Fibroblast of the aortic adventitia (primary cell): ENCODE measurements around the gene IRGM. TPM values are rescaled to one million over a fixed set of nuclear protein-coding genes. Genes with fewer than 3 reads are reported as not detected.
"Not testable (repeated sequence)": the region's sequence is repeated elsewhere in the genome, so short reads cannot be mapped to it uniquely, and the experiment has no call there.

Source experiments
- DNase-seq: peaks from one replicate; pipeline ENCODE4 v3.0.0-alpha.2; 2010; ENCODE audit warnings: low read depth
- H3K4me3 ChIP-seq: 2 replicates; pipeline ENCODE4 v1.5.1; 2011; ENCODE audit warnings: low read depth, mild to moderate bottlenecking, control low read depth, low read length, moderate library complexity
- total RNA-seq: library from RNA; depleted of rRNA; stranded (reverse); fragments of >200 nt; gene quantifications from 2 replicates; pipeline ENCODE4 v1.2.3, GENCODE V29; 2012; ENCODE audit warnings: low replicate concordance
- TF ChIP-seq, protein P1 (sequence below): IDR thresholded peaks from 2 replicates; pipeline ENCODE4 v1.5.1; 2011; ENCODE audit warnings: mild to moderate bottlenecking, low read length, control low read depth, inconsistent platforms; ENCODE audit not compliant: insufficient read depth

Gene IRGM
- total RNA-seq, 1 donor: 0.09 TPM

DNA sequence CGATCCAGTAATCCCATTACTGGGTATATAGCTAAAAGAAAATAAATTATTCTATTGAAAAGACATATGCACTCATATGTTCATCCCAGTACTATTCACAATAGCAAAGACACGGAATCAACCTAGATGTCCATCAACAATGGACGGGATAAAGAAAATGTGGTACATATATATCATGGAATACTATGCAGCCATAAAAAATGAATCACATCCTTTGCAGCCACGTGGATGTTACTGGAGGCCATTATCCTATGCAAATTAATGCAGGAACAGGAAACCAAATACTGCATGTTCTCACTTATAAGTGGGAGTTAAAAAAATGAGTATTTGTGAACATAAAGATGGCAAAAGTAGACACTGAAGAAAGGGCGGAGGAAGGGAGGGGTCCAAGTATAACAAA lies 16.6 kb upstream of the IRGM start:
- DNase-seq: no peak
- no peak overlapping the region for H3K4me3 ChIP-seq
- TF ChIP-seq, protein P1, sequence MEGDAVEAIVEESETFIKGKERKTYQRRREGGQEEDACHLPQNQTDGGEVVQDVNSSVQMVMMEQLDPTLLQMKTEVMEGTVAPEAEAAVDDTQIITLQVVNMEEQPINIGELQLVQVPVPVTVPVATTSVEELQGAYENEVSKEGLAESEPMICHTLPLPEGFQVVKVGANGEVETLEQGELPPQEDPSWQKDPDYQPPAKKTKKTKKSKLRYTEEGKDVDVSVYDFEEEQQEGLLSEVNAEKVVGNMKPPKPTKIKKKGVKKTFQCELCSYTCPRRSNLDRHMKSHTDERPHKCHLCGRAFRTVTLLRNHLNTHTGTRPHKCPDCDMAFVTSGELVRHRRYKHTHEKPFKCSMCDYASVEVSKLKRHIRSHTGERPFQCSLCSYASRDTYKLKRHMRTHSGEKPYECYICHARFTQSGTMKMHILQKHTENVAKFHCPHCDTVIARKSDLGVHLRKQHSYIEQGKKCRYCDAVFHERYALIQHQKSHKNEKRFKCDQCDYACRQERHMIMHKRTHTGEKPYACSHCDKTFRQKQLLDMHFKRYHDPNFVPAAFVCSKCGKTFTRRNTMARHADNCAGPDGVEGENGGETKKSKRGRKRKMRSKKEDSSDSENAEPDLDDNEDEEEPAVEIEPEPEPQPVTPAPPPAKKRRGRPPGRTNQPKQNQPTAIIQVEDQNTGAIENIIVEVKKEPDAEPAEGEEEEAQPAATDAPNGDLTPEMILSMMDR: no peak

GRCh38 chr5:150831821-150832220 lies 14.5 kb upstream of the IRGM start:
- not testable (repeated sequence) for DNase-seq

GRCh38 chr5:150836064-150836463 lies 10.3 kb upstream of the IRGM start:
- TF ChIP-seq, protein P1: no peak
- no peak overlapping the region for H3K4me3 ChIP-seq

More at GRCh38 chr5:150831821-150832220, 14.5 kb upstream of the IRGM start:
- not testable (repeated sequence) for H3K4me3 ChIP-seq

GRCh38 chr5:150836703-150837102 lies 9.6 kb upstream of the IRGM start:
- no peak for DNase-seq
- TF ChIP-seq, protein P1: no peak
- no peak overlapping the region for H3K4me3 ChIP-seq

More at GRCh38 chr5:150836064-150836463, 10.3 kb upstream of the IRGM start:
- no peak for DNase-seq

- H3K4me3 ChIP-seq, DNase-seq: not testable (repeated sequence)
Measured at GRCh38 chr5:150845185-150845859, 999 bp upstream of the IRGM start.

DNA sequence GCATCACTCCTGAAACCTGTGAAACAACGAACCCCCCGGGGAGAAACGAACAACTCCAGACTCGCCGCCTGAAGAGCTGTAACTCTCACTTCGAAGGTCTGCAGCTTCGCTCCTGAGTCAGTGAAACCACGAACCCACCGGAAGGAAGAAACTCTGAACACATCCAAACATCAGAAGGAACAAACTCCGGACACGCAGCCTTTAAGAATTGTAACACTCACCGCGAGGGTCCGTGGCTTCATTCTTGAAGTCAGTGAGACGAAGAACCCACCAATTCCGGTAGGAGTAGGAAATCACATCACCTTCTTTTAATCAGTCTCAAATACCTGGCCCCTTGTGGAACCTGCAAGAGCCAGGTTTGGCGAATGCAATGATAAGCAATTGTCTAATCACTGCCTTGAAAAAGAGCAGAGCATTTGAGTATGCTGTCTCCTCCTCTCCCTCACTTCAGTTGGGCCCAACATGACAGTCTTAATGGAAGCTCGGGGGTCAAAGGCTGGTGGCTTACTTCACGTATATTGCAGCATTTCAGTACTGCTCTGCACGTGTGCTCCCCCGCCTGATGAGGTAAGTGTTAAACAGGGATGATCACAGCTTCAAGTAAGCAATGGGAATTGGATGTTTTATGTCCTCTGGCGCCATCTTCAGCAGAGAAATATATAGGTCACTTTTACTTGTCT lies 473 bp downstream of the IRGM start:
- H3K4me3 ChIP-seq: no peak overlapping the region
- DNase-seq: peak; percentile 92
- TF ChIP-seq, protein P1: peak; percentile 69

- DNase-seq: no peak
- TF ChIP-seq, protein P1: no peak
- no peak overlapping the region for H3K4me3 ChIP-seq
Measured at GRCh38 chr5:150847334-150847695, 994 bp downstream of the IRGM start.

DNA sequence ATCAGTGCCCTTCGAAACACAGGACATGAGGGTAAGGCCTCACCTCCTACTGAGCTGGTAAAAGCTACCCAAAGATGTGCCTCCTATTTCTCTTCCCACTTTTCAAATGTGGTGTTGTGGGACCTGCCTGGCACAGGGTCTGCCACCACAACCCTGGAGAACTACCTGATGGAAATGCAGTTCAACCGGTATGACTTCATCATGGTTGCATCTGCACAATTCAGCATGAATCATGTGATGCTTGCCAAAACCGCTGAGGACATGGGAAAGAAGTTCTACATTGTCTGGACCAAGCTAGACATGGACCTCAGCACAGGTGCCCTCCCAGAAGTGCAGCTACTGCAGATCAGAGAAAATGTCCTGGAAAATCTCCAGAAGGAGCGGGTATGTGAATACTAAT lies 1.9 kb downstream of the IRGM start:
- TF ChIP-seq, protein P1: no peak
- H3K4me3 ChIP-seq: no peak overlapping the region
- no peak for DNase-seq
